Spleen (tissue), 11 donors: ENCODE results near the gene NGRN. TPM values are rescaled to one million over a fixed set of nuclear protein-coding genes. Genes with fewer than 3 reads are reported as not detected.

Experiments used
- DNase-seq: peaks from one replicate; pipeline ENCODE4 v3.0.0-alpha.2; 2020
- H3K27ac ChIP-seq, 8 donors: fragments of 200-600 bp; sonication (generic) in 7 of 8; 1 replicate in 4 of 8; 2 replicates in 4 of 8; pipeline versions ENCODE4 v1.5.0 to v1.8.0; 2016 to 2021; ENCODE audit warnings: inconsistent platforms in 4 of 8, mild to moderate bottlenecking in 4 of 8, moderate library complexity in 1 of 8
- H3K27me3 ChIP-seq, 7 donors: fragments of 200-600 bp; sonication (generic) in 6 of 7; replicated peaks in 1 of 7; 1 replicate in 4 of 7; 2 replicates in 3 of 7; pipeline versions ENCODE4 v1.5.0 to v1.8.0; 2016 to 2021; ENCODE audit warnings: inconsistent platforms in 3 of 7, mild to moderate bottlenecking in 1 of 7
- H3K36me3 ChIP-seq, 6 donors: fragments of 200-600 bp; sonication (generic) in 5 of 6; 1 replicate in 4 of 6; 2 replicates in 2 of 6; pipeline versions ENCODE4 v1.5.0 to v1.8.0; 2016 to 2021; ENCODE audit warnings: inconsistent platforms in 2 of 6
- H3K4me1 ChIP-seq, 6 donors: fragments of 200-600 bp; sonication (generic) in 5 of 6; 1 replicate in 3 of 6; 2 replicates in 3 of 6; pipeline versions ENCODE4 v1.5.0 to v1.8.0; 2016 to 2021; ENCODE audit warnings: inconsistent platforms in 3 of 6
- H3K4me3 ChIP-seq, 8 donors: fragments of 200-600 bp; sonication (generic) in 7 of 8; 1 replicate in 4 of 8; 2 replicates in 4 of 8; pipeline versions ENCODE4 v1.5.0 to v1.8.0; 2016 to 2021; ENCODE audit warnings: inconsistent platforms in 4 of 8, mild to moderate bottlenecking in 4 of 8, moderate library complexity in 2 of 8
- H3K9me3 ChIP-seq, 8 donors: fragments of 200-600 bp; sonication (generic) in 7 of 8; 1 replicate in 4 of 8; 2 replicates in 4 of 8; pipeline versions ENCODE4 v1.5.0 to v1.8.0; 2016 to 2021; ENCODE audit warnings: inconsistent platforms in 4 of 8
- CTCF ChIP-seq, 11 experiments: fragments of 200-600 bp in 7 of 11; fragments of 450-650 bp in 4 of 11; sonication (generic) in 4 of 11; IDR thresholded peaks in 8 of 11; conservative IDR thresholded peaks in 3 of 11; 1 replicate in 7 of 11; 2 replicates in 4 of 11; pipeline versions ENCODE4 v1.4.0 to v1.8.0; 2016 to 2021; ENCODE audit warnings: antibody characterized with exemption in 11 of 11, inconsistent platforms in 4 of 11, mild to moderate bottlenecking in 1 of 11
- POLR2A ChIP-seq, 3 donors: fragments of 450-650 bp; IDR thresholded peaks; one replicate each; pipeline ENCODE4 v1.5.1; 2017; ENCODE audit warnings: antibody characterized with exemption in 3 of 3, mild to moderate bottlenecking in 1 of 3
- POLR2AphosphoS5 ChIP-seq, 3 donors: sonication (generic); formaldehyde crosslinking; IDR thresholded peaks; one replicate each; pipeline ENCODE4 v1.5.1; 2017; ENCODE audit warnings: antibody characterized with exemption in 3 of 3
- WGBS, 5 donors: extraction: QIAGEN DNeasy Blood & Tissue Kit in 3 of 5; methylation state at CpG; one replicate each; pipeline versions ENCODE4 v1.1.5 to v1.1.7; 2013 to 2018; 5-methylcytosine and 5-hydroxymethylcytosine counted together
- intact Hi-C: fragments of 100-400 bp; cut with DNase I; formaldehyde crosslinking; loops from one replicate; pipeline ENCODE4 v1.15.0; 2023; ENCODE audit warnings: low total_unique reads
- polyA plus RNA-seq, 3 donors: library from polyadenylated mRNA; stranded (reverse); fragments of 200-250 nt; gene quantifications; one replicate each; pipeline ENCODE4 v1.2.1, GENCODE V29; 2013
- total RNA-seq, 7 donors: library from RNA; depleted of rRNA in 3 of 7; stranded (reverse); fragments of >200 nt in 3 of 7; fragmentation: NEBNext Ultra II Directional in 4 of 7; extraction: Animal tissue kit (Norgen Biotek cat#: 25700) in 4 of 7; gene quantifications; one replicate each; pipeline versions ENCODE4 v1.1.0 to v1.2.1, GENCODE V29; 2016 to 2021
- donor health status: healthy with polysubstance abuse.
- donor health status: DM: no; HTN: no; CAD: no; lungs with moderate emphysema.
- donor health status: DM: no; HTN: no; CAD: no.
- donor health status: Bipolar disorder and iron deficiency.
- donor health status: healthy.
- donor health status: DM: no; HTN: no; CAD: no.
- donor health status: DM: yes; HTN: yes; CAD: no.

Gene NGRN
- total and polyA plus RNA-seq, 10 donors, result 27.2 to 53.2 (median 46.6) TPM

- intact Hi-C loops, result no loop called here
- Histone ChIP-seq H3K4me3 (no peak overlapping the region), H3K27me3 (no peaks in the 10 kb centered on the region), H3K27ac (peak overlapping the region in 3 of 8 donors; percentile 15 to 60 (median 48)), H3K4me1 (peaks cover 5 to 76% (median 46%) of the 10 kb centered on the region in 6 donors), H3K36me3 (peaks cover 2 to 100% (median 53%) of the 10 kb centered on the region in 6 donors), H3K9me3 (no peaks in the 10 kb centered on the region)
- 60 to 82% (median 70%) methylated on average over 5 to 14 of the region's 14 CpGs for WGBS, 5 donors
- DNase-seq, result no peak
- TF ChIP-seq POLR2A (IDR thresholded peaks at IDR 0.05) (no peak), CTCF (IDR thresholded peaks at IDR 0.05 in 8 of 11, conservative IDR thresholded peaks at IDR 0.05 in 3 of 11) (peak in 10 of 11 experiments; percentile 9 to 73 (median 61)), POLR2AphosphoS5 (IDR thresholded peaks at IDR 0.05) (peak; percentile 22 to 44 (median 37))
These were observed 44.1 kb upstream of the NGRN start for GRCh38 chr15:90221246-90221900.

DNA sequence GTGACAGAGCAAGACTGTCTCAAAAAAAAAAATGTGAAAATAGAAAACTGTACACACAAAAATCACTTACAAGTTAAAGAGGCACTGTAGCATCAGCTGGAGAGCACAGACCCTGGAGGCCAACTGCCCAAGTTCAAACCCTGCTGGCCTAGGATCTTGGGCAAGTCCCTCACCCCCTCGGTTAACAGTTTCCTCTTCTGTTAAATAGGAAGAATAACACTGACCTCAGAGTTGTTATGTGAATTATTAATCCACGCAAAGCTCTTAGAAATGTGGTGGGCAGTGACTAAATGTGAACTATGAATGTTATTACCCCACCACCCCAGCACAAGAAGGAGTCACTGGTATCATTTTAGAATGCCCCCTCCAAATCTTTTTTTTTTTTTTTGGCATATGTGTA, 42.9 kb upstream of the NGRN start:
- intact Hi-C loops, result no loop called here
- H3K27me3 ChIP-seq, result no peaks in the 10 kb centered on the region

GRCh38 chr15:90223441-90224165, 41.9 kb upstream of the NGRN start:
- intact Hi-C loops, result no loop called here
- H3K36me3 ChIP-seq, result peaks cover 9 to 100% (median 65%) of the 10 kb centered on the region in 6 donors
- WGBS, 5 donors, result 85 to 97% (median 91%) methylated on average over 21 to 22 of the region's 22 CpGs

More for the DNA sequence above, 42.9 kb upstream of the NGRN start:
- 52 to 76% (median 62%) methylated on average over 2 of the region's 2 CpGs for WGBS, 5 donors
- peaks cover 5 to 64% (median 43%) of the 10 kb centered on the region in 6 donors for H3K4me1 ChIP-seq
- H3K4me3 ChIP-seq, result no peak overlapping the region
- no peak overlapping the region for H3K27ac ChIP-seq
- peaks cover 2 to 100% (median 64%) of the 10 kb centered on the region in 6 donors for H3K36me3 ChIP-seq
- no peak for DNase-seq
- TF ChIP-seq POLR2A (IDR thresholded peaks at IDR 0.05), result no peak
- TF ChIP-seq POLR2AphosphoS5 (IDR thresholded peaks at IDR 0.05), result no peak
- TF ChIP-seq CTCF (IDR thresholded peaks at IDR 0.05 in 8 of 11, conservative IDR thresholded peaks at IDR 0.05 in 3 of 11), result no peak
- H3K9me3 ChIP-seq, result no peaks in the 10 kb centered on the region

More at GRCh38 chr15:90223441-90224165, 41.9 kb upstream of the NGRN start:
- no peak for DNase-seq
- H3K4me3 ChIP-seq, result no peak overlapping the region
- TF ChIP-seq POLR2AphosphoS5 (IDR thresholded peaks at IDR 0.05) (peak in 1 of 3 donors; percentile 60), POLR2A (IDR thresholded peaks at IDR 0.05) (no peak), CTCF (IDR thresholded peaks at IDR 0.05 in 8 of 11, conservative IDR thresholded peaks at IDR 0.05 in 3 of 11) (no peak)
- H3K4me1 ChIP-seq, result peaks cover 5 to 55% (median 36%) of the 10 kb centered on the region in 6 donors
- no peaks in the 10 kb centered on the region for H3K27me3 ChIP-seq
- peak overlapping the region in 3 of 8 donors; percentile 11 to 16 (median 15) for H3K27ac ChIP-seq
- H3K9me3 ChIP-seq, result no peaks in the 10 kb centered on the region
